MM.1S (cell line): Measurements from ENCODE around the gene THRA.

Experiments
- DNase-seq: peaks from one replicate; pipeline ENCODE4 v3.0.0-alpha.2; 2015
- H2AFZ ChIP-seq: fragments of 300-600 bp; sonication (generic); 2 replicates; pipeline ENCODE4 v1.6.0; 2016; ENCODE audit warnings: antibody characterized with exemption, low read length
- H3F3A ChIP-seq: fragments of 300-600 bp; sonication (generic); 2 replicates; pipeline ENCODE4 v1.6.1; 2016; ENCODE audit warnings: mild to moderate bottlenecking, antibody characterized with exemption, low read length, moderate library complexity, mixed read lengths; ENCODE audit not compliant: insufficient read depth
- H3K27ac ChIP-seq: fragments of 300-600 bp; sonication (generic); 2 replicates; pipeline ENCODE4 v1.5.1; 2016; ENCODE audit warnings: mild to moderate bottlenecking, low read length
- H3K27me3 ChIP-seq: fragments of 300-600 bp; sonication (generic); replicated peaks from 2 replicates; pipeline ENCODE4 v1.6.0; 2016; ENCODE audit warnings: low read length; ENCODE audit not compliant: insufficient read depth
- H3K36me3 ChIP-seq: fragments of 300-600 bp; sonication (generic); replicated peaks from 2 replicates; pipeline ENCODE4 v1.6.1; 2016; ENCODE audit warnings: mild to moderate bottlenecking, low read length, mixed read lengths; ENCODE audit not compliant: insufficient read depth
- H3K4me1 ChIP-seq: fragments of 300-600 bp; sonication (generic); 2 replicates; pipeline ENCODE4 v1.6.1; 2016; ENCODE audit warnings: low read length, mixed read lengths
- H3K4me2 ChIP-seq: fragments of 300-600 bp; sonication (generic); 2 replicates; pipeline ENCODE4 v1.6.0; 2016; ENCODE audit warnings: low read depth, low read length
- H3K4me3 ChIP-seq: fragments of 300-600 bp; sonication (generic); 2 replicates; pipeline ENCODE4 v1.5.1; 2016; ENCODE audit warnings: low read length, mixed read lengths
- H3K79me2 ChIP-seq: fragments of 300-600 bp; sonication (generic); 2 replicates; pipeline ENCODE4 v1.6.1; 2016; ENCODE audit warnings: mixed run types, low read length, mixed read lengths
- H3K9ac ChIP-seq: fragments of 300-600 bp; sonication (generic); 2 replicates; pipeline ENCODE4 v1.6.1; 2016; ENCODE audit warnings: low read length, mixed read lengths
- H3K9me2 ChIP-seq: fragments of 300-600 bp; sonication (generic); replicated peaks from 2 replicates; pipeline ENCODE4 v1.6.1; 2016; ENCODE audit warnings: mild to moderate bottlenecking, low read length, mixed read lengths; ENCODE audit not compliant: insufficient read depth
- H3K9me3 ChIP-seq: fragments of 300-600 bp; sonication (generic); replicated peaks from 2 replicates; pipeline ENCODE4 v1.6.1; 2016; ENCODE audit warnings: mild to moderate bottlenecking, low read length, mixed read lengths; ENCODE audit not compliant: insufficient read depth
- H4K20me1 ChIP-seq: fragments of 300-600 bp; sonication (generic); 2 replicates; pipeline ENCODE4 v1.6.1; 2016; ENCODE audit warnings: mild to moderate bottlenecking, low read length, moderate library complexity, mixed read lengths; ENCODE audit not compliant: insufficient read depth
- CTCF ChIP-seq: fragments of 300-600 bp; sonication (generic); IDR thresholded peaks from 2 replicates; pipeline ENCODE4 v1.5.1; 2016; ENCODE audit warnings: antibody characterized with exemption, low read length, mixed read lengths
- EZH2 ChIP-seq: fragments of 300-600 bp; sonication (generic); optimal IDR thresholded peaks from 2 replicates; pipeline ENCODE3; 2017; ENCODE audit warnings: low read depth, mild to moderate bottlenecking, antibody characterized with exemption, low read length, mixed read lengths
- EZH2phosphoT487 ChIP-seq: fragments of 300-600 bp; sonication (generic); IDR thresholded peaks from 2 replicates; pipeline ENCODE4 v1.6.1; 2018; ENCODE audit warnings: antibody characterized with exemption, low read length

Gene THRA

GRCh38 chr17:40121181-40122135, 58.7 kb downstream of the THRA start, which contains the start of gene MSL1:
Gene MSL1 (plus strand): TSS chr17:40121971. CDS start chr17:40122613, 642 bp downstream.
- peak within 1 kb of the TSS; percentile 100 for H3K4me3 ChIP-seq
- no peaks in the 10 kb centered on the region for H3K9me3 ChIP-seq
- peak within 1 kb of the TSS; percentile 97 for H3K9ac ChIP-seq
- TF ChIP-seq EZH2phosphoT487 (no peak), CTCF (no peak), EZH2 (no peak)
- peak within 1 kb of the TSS; percentile 82 for H2AFZ ChIP-seq
- no peaks in the 10 kb centered on the region for H3K4me1 ChIP-seq
- H3K9me2 ChIP-seq, result no peaks in the 10 kb centered on the region
- peaks cover 52% of the 10 kb centered on the region for H3K79me2 ChIP-seq
- peaks cover 10% of the 10 kb centered on the region for H3F3A ChIP-seq
- no peaks in the 10 kb centered on the region for H4K20me1 ChIP-seq
- peak within 1 kb of the TSS; percentile 52; the same call in 1 of the 2 replicates for H3K27ac ChIP-seq
- H3K4me2 ChIP-seq, result peak within 1 kb of the TSS; percentile 82
- H3K27me3 ChIP-seq, result no peaks in the 10 kb centered on the region
- DNase-seq, result peak; percentile 80
- peaks cover 3% of the 10 kb centered on the region; the same call in 1 of the 2 replicates for H3K36me3 ChIP-seq

GRCh38 chr17:40122136-40122998, 59.6 kb downstream of the THRA start:
- Histone ChIP-seq H3K79me2 (peaks cover 60% of the 10 kb centered on the region), H3K27me3 (no peaks in the 10 kb centered on the region), H4K20me1 (no peaks in the 10 kb centered on the region), H3F3A (peaks cover 10% of the 10 kb centered on the region), H3K9me2 (no peaks in the 10 kb centered on the region), H3K36me3 (peaks cover 7% of the 10 kb centered on the region; the same call in 1 of the 2 replicates), H2AFZ (peak overlapping the region; percentile 82), H3K4me2 (peak overlapping the region; percentile 82), H3K4me3 (peak overlapping the region; percentile 100), H3K4me1 (no peaks in the 10 kb centered on the region), H3K9me3 (no peaks in the 10 kb centered on the region), H3K9ac (peak overlapping the region; percentile 97), H3K27ac (peak overlapping the region; percentile 52; the same call in 1 of the 2 replicates)
- TF ChIP-seq EZH2phosphoT487, result no peak
- TF ChIP-seq CTCF, result peak; percentile 13; the same call in 1 of the 2 replicates
- peak; percentile 47 for DNase-seq

- no peaks in the 10 kb centered on the region for H3K4me1 ChIP-seq
- no peaks in the 10 kb centered on the region for H3K9me3 ChIP-seq
- no peaks in the 10 kb centered on the region for H3K27me3 ChIP-seq
- H3K79me2 ChIP-seq, result peaks cover 63% of the 10 kb centered on the region
- H3K4me2 ChIP-seq, result peak overlapping the region; percentile 82
- peaks cover 10% of the 10 kb centered on the region for H3F3A ChIP-seq
- H3K9ac ChIP-seq, result peak overlapping the region; percentile 97
- peak overlapping the region; percentile 54; the same call in 1 of the 2 replicates for H2AFZ ChIP-seq
- no peaks in the 10 kb centered on the region for H4K20me1 ChIP-seq
- TF ChIP-seq EZH2 (no peak), CTCF (no peak), EZH2phosphoT487 (no peak)
- peak; percentile 54 for DNase-seq
- H3K4me3 ChIP-seq, result peak overlapping the region; percentile 100
- peaks cover 7% of the 10 kb centered on the region; the same call in 1 of the 2 replicates for H3K36me3 ChIP-seq
- H3K9me2 ChIP-seq, result no peaks in the 10 kb centered on the region
- peak overlapping the region; percentile 52; the same call in 1 of the 2 replicates for H3K27ac ChIP-seq
Measured at GRCh38 chr17:40122999-40123810, 60.4 kb downstream of the THRA start.
